Measurements from ENCODE around the gene GBP3.
"Not testable (repeated sequence)": the region's sequence is repeated elsewhere in the genome, so short reads cannot be mapped to it uniquely, and the experiment has no call there.

GBP3 gene

GRCh38 chr1:88979749-88980116 lies 42.9 kb downstream of the GBP3 start:
- peaks cover 3 to 12% (median 7%) of the 10 kb centered on the region in 4 experiments for H3K36me3 ChIP-seq (ENCODE audit: control insufficient read depth in 4 of 4, insufficient read depth in 4 of 4, low read length in 3 of 4)
- ChIA-PET CTCF (interaction anchor here (0.6 to 1.6 kb wide), 4 partner anchors 9 to 422 kb away, joined by 3 to 4 read pairs (median 3); no protein-coding TSS in a partner anchor), POLR2A (no interaction called here)

GRCh38 chr1:88979054-88979748 lies 43.5 kb downstream of the GBP3 start:
- Histone ChIP-seq H3K9me3 (ENCODE audit: control extremely low read depth in 1 of 5, control insufficient read depth in 4 of 5, insufficient read depth in 2 of 5, low read depth in 1 of 5, low read length in 4 of 5) (no peaks in the 10 kb centered on the region), H3K4me3 (ENCODE audit: control insufficient read depth in 1 of 7, extremely low read depth in 1 of 7, insufficient read depth in 4 of 7, low read depth in 2 of 7, low read length in 6 of 7) (no peak overlapping the region), H3K27ac (ENCODE audit: insufficient read depth in 1 of 2, low read depth in 1 of 2, low read length in 2 of 2, poor library complexity in 1 of 2, severe bottlenecking in 2 of 2) (no peak overlapping the region), H3K27me3 (replicated peaks in 2 of 5; ENCODE audit: control insufficient read depth in 4 of 5, insufficient read depth in 5 of 5, low read length in 4 of 5) (no peaks in the 10 kb centered on the region), H3K4me1 (ENCODE audit: control extremely low read depth in 1 of 4, control insufficient read depth in 4 of 4, insufficient read depth in 4 of 4, low read length in 3 of 4) (peaks cover 0 to 21% (median 13%) of the 10 kb centered on the region in 4 experiments), H3K36me3 (ENCODE audit: control insufficient read depth in 4 of 4, insufficient read depth in 4 of 4, low read length in 3 of 4) (peaks cover 3 to 12% (median 7%) of the 10 kb centered on the region in 4 experiments)
- no CpG with 5 or more reads among the region's 2 CpGs for WGBS (ENCODE audit: insufficient coverage)
- CTCF ChIA-PET, result interaction anchor here (1.2 to 1.6 kb wide), 3 partner anchors 8 to 378 kb away, joined by 3 to 4 read pairs (median 3); no protein-coding TSS in a partner anchor
- peak in 2 of 3 donors; percentile 59 to 64 for DNase-seq
- POLR2A ChIA-PET, result no interaction called here

More at GRCh38 chr1:88979749-88980116, 42.9 kb downstream of the GBP3 start:
- H3K4me1 ChIP-seq (ENCODE audit: control extremely low read depth in 1 of 4, control insufficient read depth in 4 of 4, insufficient read depth in 4 of 4, low read length in 3 of 4), result peaks cover 0 to 26% (median 13%) of the 10 kb centered on the region in 4 experiments
- H3K9me3 ChIP-seq (ENCODE audit: control extremely low read depth in 1 of 5, control insufficient read depth in 4 of 5, insufficient read depth in 2 of 5, low read depth in 1 of 5, low read length in 4 of 5), result no peaks in the 10 kb centered on the region
- H3K27me3 ChIP-seq (replicated peaks in 2 of 5; ENCODE audit: control insufficient read depth in 4 of 5, insufficient read depth in 5 of 5, low read length in 4 of 5), result no peaks in the 10 kb centered on the region
- no peak overlapping the region for H3K4me3 ChIP-seq (ENCODE audit: control insufficient read depth in 1 of 7, extremely low read depth in 1 of 7, insufficient read depth in 4 of 7, low read depth in 2 of 7, low read length in 6 of 7)
- DNase-seq, result no peak
- H3K27ac ChIP-seq (ENCODE audit: insufficient read depth in 1 of 2, low read depth in 1 of 2, low read length in 2 of 2, poor library complexity in 1 of 2, severe bottlenecking in 2 of 2), result no peak overlapping the region

GRCh38 chr1:88976235-88976634 lies 46.4 kb downstream of the GBP3 start:
- 100% methylated on average over 3 of the region's 5 CpGs for WGBS (ENCODE audit: insufficient coverage)
- no peaks in the 10 kb centered on the region for H3K27me3 ChIP-seq (replicated peaks in 2 of 5; ENCODE audit: control insufficient read depth in 4 of 5, insufficient read depth in 5 of 5, low read length in 4 of 5)
- peaks cover 0 to 18% (median 5%) of the 10 kb centered on the region in 4 experiments for H3K4me1 ChIP-seq (ENCODE audit: control extremely low read depth in 1 of 4, control insufficient read depth in 4 of 4, insufficient read depth in 4 of 4, low read length in 3 of 4)
- no peaks in the 10 kb centered on the region for H3K9me3 ChIP-seq (ENCODE audit: control extremely low read depth in 1 of 5, control insufficient read depth in 4 of 5, insufficient read depth in 2 of 5, low read depth in 1 of 5, low read length in 4 of 5)
- ChIA-PET CTCF (interaction anchor here (1.3 to 5.2 kb wide), 3 partner anchors 8 to 480 kb away, joined by 3 to 37 read pairs (median 16); no protein-coding TSS in a partner anchor), POLR2A (no interaction called here)
- H3K4me3 ChIP-seq (ENCODE audit: control insufficient read depth in 1 of 7, extremely low read depth in 1 of 7, insufficient read depth in 4 of 7, low read depth in 2 of 7, low read length in 6 of 7), result no peak overlapping the region
- no peak for DNase-seq
- no peak overlapping the region for H3K27ac ChIP-seq (ENCODE audit: insufficient read depth in 1 of 2, low read depth in 1 of 2, low read length in 2 of 2, poor library complexity in 1 of 2, severe bottlenecking in 2 of 2)
- peaks cover 0 to 7% (median 3%) of the 10 kb centered on the region in 4 experiments for H3K36me3 ChIP-seq (ENCODE audit: control insufficient read depth in 4 of 4, insufficient read depth in 4 of 4, low read length in 3 of 4)

- H3K27ac ChIP-seq (ENCODE audit: insufficient read depth in 1 of 2, low read depth in 1 of 2, low read length in 2 of 2, poor library complexity in 1 of 2, severe bottlenecking in 2 of 2); H3K4me1 ChIP-seq (ENCODE audit: control extremely low read depth in 1 of 4, control insufficient read depth in 4 of 4, insufficient read depth in 4 of 4, low read length in 3 of 4); H3K4me3 ChIP-seq (ENCODE audit: control insufficient read depth in 1 of 7, extremely low read depth in 1 of 7, insufficient read depth in 4 of 7, low read depth in 2 of 7, low read length in 6 of 7); H3K27me3 ChIP-seq (replicated peaks in 2 of 5; ENCODE audit: control insufficient read depth in 4 of 5, insufficient read depth in 5 of 5, low read length in 4 of 5); H3K9me3 ChIP-seq (ENCODE audit: control extremely low read depth in 1 of 5, control insufficient read depth in 4 of 5, insufficient read depth in 2 of 5, low read depth in 1 of 5, low read length in 4 of 5); POLR2A ChIA-PET; H3K36me3 ChIP-seq (ENCODE audit: control insufficient read depth in 4 of 4, insufficient read depth in 4 of 4, low read length in 3 of 4): not testable (repeated sequence)
- peak in 2 of 3 donors; percentile 27 to 46 for DNase-seq
- CTCF ChIA-PET, result interaction anchor here (0.9 to 5.2 kb wide), 5 partner anchors 10 to 788 kb away, joined by 3 to 37 read pairs (median 8); no protein-coding TSS in a partner anchor
- WGBS (ENCODE audit: insufficient coverage), result 69% methylated on average over 12 of the region's 13 CpGs
Measured at GRCh38 chr1:88974616-88975172, 48.0 kb downstream of the GBP3 start.

- CTCF ChIA-PET, result interaction anchor here (0.6 to 5.2 kb wide), 15 partner anchors 10 to 789 kb away, joined by 3 to 37 read pairs (median 3); no protein-coding TSS in a partner anchor
- H3K4me3 ChIP-seq (ENCODE audit: control insufficient read depth in 1 of 7, extremely low read depth in 1 of 7, insufficient read depth in 4 of 7, low read depth in 2 of 7, low read length in 6 of 7), result no peak overlapping the region
- peak; percentile 52 to 71 (median 67) for DNase-seq
- no peak overlapping the region for H3K27ac ChIP-seq (ENCODE audit: insufficient read depth in 1 of 2, low read depth in 1 of 2, low read length in 2 of 2, poor library complexity in 1 of 2, severe bottlenecking in 2 of 2)
- no peaks in the 10 kb centered on the region for H3K9me3 ChIP-seq (ENCODE audit: control extremely low read depth in 1 of 5, control insufficient read depth in 4 of 5, insufficient read depth in 2 of 5, low read depth in 1 of 5, low read length in 4 of 5)
- WGBS (ENCODE audit: insufficient coverage), result 60% methylated on average over 1 of the region's 2 CpGs
- POLR2A ChIA-PET, result no interaction called here
- H3K36me3 ChIP-seq (ENCODE audit: control insufficient read depth in 4 of 4, insufficient read depth in 4 of 4, low read length in 3 of 4), result peaks cover 2 to 7% (median 5%) of the 10 kb centered on the region in 4 experiments
- H3K4me1 ChIP-seq (ENCODE audit: control extremely low read depth in 1 of 4, control insufficient read depth in 4 of 4, insufficient read depth in 4 of 4, low read length in 3 of 4), result peaks cover 0 to 6% (median 2%) of the 10 kb centered on the region in 4 experiments
- no peaks in the 10 kb centered on the region for H3K27me3 ChIP-seq (replicated peaks in 2 of 5; ENCODE audit: control insufficient read depth in 4 of 5, insufficient read depth in 5 of 5, low read length in 4 of 5)
Measured at GRCh38 chr1:88973520-88974137, 49.0 kb downstream of the GBP3 start.

GRCh38 chr1:88961647-88962275 lies 60.9 kb downstream of the GBP3 start:
- Histone ChIP-seq H3K27ac (ENCODE audit: insufficient read depth in 1 of 2, low read depth in 1 of 2, low read length in 2 of 2, poor library complexity in 1 of 2, severe bottlenecking in 2 of 2) (no peak overlapping the region), H3K9me3 (ENCODE audit: control extremely low read depth in 1 of 5, control insufficient read depth in 4 of 5, insufficient read depth in 2 of 5, low read depth in 1 of 5, low read length in 4 of 5) (no peaks in the 10 kb centered on the region), H3K4me1 (ENCODE audit: control extremely low read depth in 1 of 4, control insufficient read depth in 4 of 4, insufficient read depth in 4 of 4, low read length in 3 of 4) (no peaks in the 10 kb centered on the region), H3K36me3 (ENCODE audit: control insufficient read depth in 4 of 4, insufficient read depth in 4 of 4, low read length in 3 of 4) (peaks cover 12 to 54% (median 38%) of the 10 kb centered on the region in 4 experiments), H3K27me3 (replicated peaks in 2 of 5; ENCODE audit: control insufficient read depth in 4 of 5, insufficient read depth in 5 of 5, low read length in 4 of 5) (no peaks in the 10 kb centered on the region), H3K4me3 (ENCODE audit: control insufficient read depth in 1 of 7, extremely low read depth in 1 of 7, insufficient read depth in 4 of 7, low read depth in 2 of 7, low read length in 6 of 7) (no peak overlapping the region)
- POLR2A ChIA-PET, result no interaction called here
- no peak for DNase-seq
- CTCF ChIA-PET, result interaction anchor here (1.1 to 3.4 kb wide), 2 partner anchors 11 to 21 kb away, joined by 4 to 12 read pairs; no protein-coding TSS in a partner anchor

Measured in common myeloid progenitor, CD34-positive (primary cell).